Neutrophil (primary cell): ENCODE results near the gene CALN1.

ENCODE experiments used
- H3K27ac ChIP-seq: fragments of 200-600 bp; sonication (generic); 2 replicates; pipeline ENCODE4 v1.5.1; 2016; ENCODE audit warnings: mild to moderate bottlenecking, moderate library complexity
- H3K27me3 ChIP-seq: fragments of 200-600 bp; sonication (generic); 2 replicates; pipeline ENCODE4 v1.6.0; 2016; ENCODE audit warnings: mild to moderate bottlenecking
- H3K36me3 ChIP-seq: fragments of 200-600 bp; sonication (generic); 2 replicates; pipeline ENCODE4 v1.5.1; 2017
- H3K4me1 ChIP-seq, 2 experiments: fragments of 200-600 bp in 1 of 2; sonication (generic) in 1 of 2; 1 replicate in 1 of 2; 2 replicates in 1 of 2; pipeline versions ENCODE4 v1.5.1 to v1.6.1; 2013 to 2016; ENCODE audit warnings: low read depth in 1 of 2, low read length in 1 of 2, mild to moderate bottlenecking in 1 of 2, moderate library complexity in 1 of 2; ENCODE audit not compliant: control insufficient read depth in 1 of 2, insufficient read depth in 1 of 2
- H3K4me3 ChIP-seq, 2 experiments: fragments of 200-600 bp in 1 of 2; sonication (generic) in 1 of 2; 1 replicate in 1 of 2; 2 replicates in 1 of 2; pipeline ENCODE4 v1.5.1; 2013 to 2016; ENCODE audit warnings: low read depth in 1 of 2, low read length in 1 of 2, mild to moderate bottlenecking in 1 of 2, moderate library complexity in 1 of 2
- H3K9me3 ChIP-seq: fragments of 200-600 bp; sonication (generic); 2 replicates; pipeline ENCODE4 v1.5.1; 2016
- CTCF ChIP-seq: fragments of 200-600 bp; sonication (generic); IDR thresholded peaks from 2 replicates; pipeline ENCODE4 v1.5.1; 2016; ENCODE audit warnings: antibody characterized with exemption

CALN1 gene

GRCh38 chr7:71733107-71733870 is 678.8 kb downstream of the CALN1 start:
- Histone ChIP-seq H3K9me3 (no peaks in the 10 kb centered on the region), H3K27me3 (peaks cover 10% of the 10 kb centered on the region), H3K27ac (no peak overlapping the region), H3K4me1 (peaks cover 0 to 3% of the 10 kb centered on the region in 2 experiments), H3K4me3 (no peak overlapping the region), H3K36me3 (no peaks in the 10 kb centered on the region)
- TF ChIP-seq CTCF = peak; percentile 64

- no peak overlapping the region for H3K27ac ChIP-seq
- no peaks in the 10 kb centered on the region for H3K9me3 ChIP-seq
- no peak overlapping the region for H3K4me3 ChIP-seq
- H3K27me3 ChIP-seq = peaks cover 10% of the 10 kb centered on the region
- no peak for TF ChIP-seq CTCF
- H3K4me1 ChIP-seq = peaks cover 0 to 3% of the 10 kb centered on the region in 2 experiments
- H3K36me3 ChIP-seq = no peaks in the 10 kb centered on the region
These were observed 680.4 kb downstream of the CALN1 start for GRCh38 chr7:71731740-71732139.
